HuH-7.5 (cell line): Measurements from ENCODE around the gene MET.
"Not testable (repeated sequence)": the region's sequence is repeated elsewhere in the genome, so short reads cannot be mapped to it uniquely, and the experiment has no call there.

Experiments used
- DNase-seq: peaks from one replicate; pipeline ENCODE4 v3.0.0; 2011; ENCODE audit warnings: low spot score

MET gene

GRCh38 chr7:116698930-116699721, 27.1 kb downstream of the MET start:
- DNase-seq: no peak

DNA sequence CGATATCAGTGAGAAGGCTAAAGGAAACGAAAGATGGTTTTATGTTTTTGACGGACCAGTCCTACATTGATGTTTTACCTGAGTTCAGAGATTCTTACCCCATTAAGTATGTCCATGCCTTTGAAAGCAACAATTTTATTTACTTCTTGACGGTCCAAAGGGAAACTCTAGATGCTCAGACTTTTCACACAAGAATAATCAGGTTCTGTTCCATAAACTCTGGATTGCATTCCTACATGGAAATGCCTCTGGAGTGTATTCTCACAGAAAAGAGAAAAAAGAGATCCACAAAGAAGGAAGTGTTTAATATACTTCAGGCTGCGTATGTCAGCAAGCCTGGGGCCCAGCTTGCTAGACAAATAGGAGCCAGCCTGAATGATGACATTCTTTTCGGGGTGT, 27.7 kb downstream of the MET start:
- no peak for DNase-seq

GRCh38 chr7:116702046-116702785, 30.2 kb downstream of the MET start:
- no peak for DNase-seq

- no peak for DNase-seq
Observed at GRCh38 chr7:116704650-116705228, 32.7 kb downstream of the MET start.

- no peak for DNase-seq
Observed at GRCh38 chr7:116705419-116705818, 33.4 kb downstream of the MET start.

- no peak for DNase-seq
Observed at GRCh38 chr7:116706668-116707126, 34.7 kb downstream of the MET start.

- DNase-seq: no peak
Observed at GRCh38 chr7:116707289-116707688, 35.3 kb downstream of the MET start.

DNA sequence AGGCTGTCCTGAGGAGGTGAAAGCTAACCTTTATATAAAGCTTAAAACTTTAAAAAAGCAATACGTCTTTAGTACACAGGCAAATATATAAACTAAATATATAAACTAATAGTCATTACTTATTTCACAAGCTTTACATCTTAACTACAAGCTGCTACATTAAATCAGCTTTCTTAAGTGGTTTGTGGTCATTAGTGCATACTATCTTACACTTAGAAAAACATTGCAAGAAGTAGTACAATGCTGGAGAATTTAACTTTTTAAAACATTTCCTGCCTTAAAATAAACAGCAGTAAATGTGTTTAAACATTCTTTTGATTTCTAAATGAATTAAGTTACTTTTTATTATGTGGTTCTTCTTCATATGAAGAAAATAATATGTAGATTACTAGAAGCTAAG, 36.3 kb downstream of the MET start:
- DNase-seq: no peak

GRCh38 chr7:116708861-116709260, 36.9 kb downstream of the MET start:
- no peak for DNase-seq

DNA sequence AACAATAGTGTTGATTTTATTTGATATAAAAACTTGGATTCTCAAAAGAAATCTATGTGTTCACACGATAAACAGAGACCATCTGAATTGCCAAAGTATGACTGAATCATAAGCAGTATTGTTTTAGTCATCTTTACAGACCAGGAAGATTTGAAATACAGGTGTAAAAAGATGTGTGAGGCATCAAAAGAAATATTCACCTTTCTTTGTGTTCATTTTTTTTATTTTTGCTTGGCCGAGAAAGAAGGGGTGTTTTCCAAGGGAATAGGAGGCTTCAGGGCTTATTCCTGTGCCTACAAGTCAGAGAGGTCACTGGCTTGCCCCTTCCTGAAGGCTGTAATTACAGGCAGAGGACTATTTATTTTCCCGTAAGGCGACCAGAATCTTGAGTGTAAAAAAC, 37.3 kb downstream of the MET start:
- DNase-seq: no peak

- peak; percentile 24 for DNase-seq
Observed at GRCh38 chr7:116710764-116711452, 38.9 kb downstream of the MET start.

GRCh38 chr7:116711790-116712189, 39.8 kb downstream of the MET start:
- no peak for DNase-seq

GRCh38 chr7:116713500-116713899, 41.5 kb downstream of the MET start:
- no peak for DNase-seq

GRCh38 chr7:116713918-116714317, 41.9 kb downstream of the MET start:
- DNase-seq: no peak

GRCh38 chr7:116715077-116715476, 43.1 kb downstream of the MET start:
- DNase-seq: no peak

- no peak for DNase-seq
Observed at GRCh38 chr7:116717137-116717536, 45.1 kb downstream of the MET start.

DNA sequence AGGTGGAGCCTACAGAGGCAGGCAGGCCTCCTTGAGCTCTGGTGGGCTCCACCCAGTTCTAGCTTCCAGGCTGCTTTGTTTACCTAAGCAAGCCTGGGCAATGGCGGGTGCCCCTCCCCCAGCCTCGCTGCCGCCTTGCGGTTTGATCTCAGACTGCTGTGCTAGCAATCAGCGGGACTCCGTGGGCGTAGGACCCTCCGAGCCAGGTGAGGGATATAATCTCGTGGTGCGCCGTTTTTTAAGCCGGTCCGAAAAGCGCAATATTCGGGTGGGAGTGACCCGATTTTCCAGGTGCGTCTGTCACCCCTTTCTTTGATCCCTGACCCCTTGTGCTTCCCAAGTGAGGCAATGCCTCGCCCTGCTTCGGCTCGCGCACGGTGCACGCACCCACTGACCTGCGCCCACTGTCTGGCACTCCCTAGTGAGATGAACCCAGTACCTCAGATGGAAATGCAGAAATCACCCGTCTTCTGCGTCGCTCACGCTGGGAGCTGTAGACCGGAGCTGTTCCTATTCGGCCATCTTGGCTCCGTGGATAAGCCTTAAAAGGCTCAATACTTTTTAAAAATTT, 52.0 kb downstream of the MET start:
- DNase-seq: not testable (repeated sequence)

DNA sequence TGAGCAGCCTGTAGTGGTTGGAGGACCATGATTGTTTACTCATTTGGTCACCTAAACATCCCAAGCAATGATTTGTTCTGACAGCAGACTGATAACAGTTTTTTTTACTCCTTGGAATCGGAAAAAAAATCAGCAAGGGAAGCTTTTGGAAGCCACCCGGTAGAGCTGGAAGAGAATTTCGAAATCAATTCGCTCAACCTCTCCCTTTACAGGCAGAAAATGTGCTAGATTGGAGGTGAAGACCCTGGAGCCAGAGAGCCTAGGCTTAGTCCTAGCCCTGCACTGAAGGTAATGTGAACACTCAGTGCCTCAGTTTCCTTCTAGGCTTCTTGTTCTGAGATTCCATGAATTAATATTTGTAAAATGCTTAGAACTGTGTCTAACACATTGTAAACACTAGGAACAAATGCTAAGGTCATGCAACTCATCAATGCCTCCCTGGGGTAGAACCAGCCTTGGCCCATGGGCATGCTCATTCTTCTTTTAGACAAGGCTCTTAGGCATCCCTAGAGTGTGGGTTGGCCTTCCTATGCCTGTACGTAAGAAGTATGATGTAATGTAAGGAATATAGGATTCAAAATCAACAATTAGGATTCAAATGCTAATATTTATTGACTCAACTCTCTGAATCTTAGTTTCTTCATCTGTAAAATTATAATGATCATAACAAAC, 52.7 kb downstream of the MET start:
- DNase-seq: no peak

- no peak for DNase-seq
Observed at GRCh38 chr7:116726149-116726548, 54.2 kb downstream of the MET start.

DNA sequence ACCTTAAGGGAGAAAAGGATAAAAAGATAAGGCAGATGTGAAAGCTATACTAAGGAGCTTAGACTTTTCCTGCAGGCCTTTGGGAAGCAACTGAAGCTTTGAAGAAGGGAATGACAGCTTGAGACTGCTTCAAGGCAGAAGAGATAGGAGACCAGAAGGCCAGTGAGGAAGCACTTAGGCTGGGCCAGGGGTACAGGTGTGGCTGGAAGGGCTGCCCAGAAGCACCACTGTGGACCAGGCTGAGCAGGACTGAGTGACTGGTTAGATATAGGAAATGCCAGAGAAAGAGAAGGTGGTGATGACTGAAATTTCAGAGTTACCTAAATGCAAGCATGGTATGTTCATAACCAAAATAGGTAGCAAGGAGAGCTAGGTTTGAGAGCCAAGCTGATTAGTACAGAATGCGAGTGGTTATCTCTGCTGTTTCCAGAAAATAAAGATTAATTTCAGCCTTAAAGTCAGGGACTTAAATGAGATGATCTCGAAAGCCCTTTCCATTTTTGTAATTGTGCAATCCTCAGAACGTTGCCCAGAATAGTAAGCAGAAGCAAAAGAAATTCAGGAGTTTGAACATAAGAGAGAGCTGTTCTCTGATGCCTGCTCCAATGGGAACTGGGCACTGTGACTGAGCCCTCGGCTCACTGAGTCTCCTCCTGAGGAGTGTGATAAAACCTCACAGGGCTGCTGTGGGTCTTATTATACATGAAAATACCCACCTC, 54.9 kb downstream of the MET start:
- DNase-seq: no peak
